ENCODE measurements around the gene TCIRG1.
"Not testable (repeated sequence)": the region's sequence is repeated elsewhere in the genome, so short reads cannot be mapped to it uniquely, and the experiment has no call there.

GRCh38 chr11:68092946-68093345 is 54.1 kb downstream of the TCIRG1 start:
- TF ChIP-seq CTCF (IDR thresholded peaks at IDR 0.05; ENCODE audit: insufficient read depth, low read length); GABPA (IDR thresholded peaks at IDR 0.05; ENCODE audit: low read depth): not testable (repeated sequence)

All from HL-60 (cell line).